ENCODE data around the gene BBS7.

BBS7 gene

GRCh38 chr4:121792966-121793365 is 77.3 kb downstream of the BBS7 start:
- no peak for DNase-seq

DNA sequence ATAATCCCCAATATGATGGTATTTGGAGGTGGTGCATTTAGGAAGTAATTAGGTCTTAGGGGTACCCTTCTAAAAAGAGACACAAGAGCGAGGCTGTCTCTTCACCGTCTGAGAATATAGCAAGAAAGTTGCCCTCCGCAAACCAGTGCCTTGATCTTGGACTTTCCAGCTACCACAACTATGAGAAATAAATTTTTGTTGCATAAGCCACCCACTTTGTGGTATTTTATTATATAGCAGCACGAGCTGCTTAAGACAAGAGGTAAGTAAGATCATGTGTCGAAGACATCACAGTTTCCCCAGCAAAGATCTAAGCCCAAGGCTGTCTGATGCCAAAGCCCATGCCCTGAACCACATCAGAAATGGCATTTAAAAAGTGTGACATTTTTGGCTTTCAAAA is 78.8 kb downstream of the BBS7 start:
- no peak for DNase-seq

GRCh38 chr4:121790976-121791375 is 79.3 kb downstream of the BBS7 start:
- no peak for DNase-seq

DNA sequence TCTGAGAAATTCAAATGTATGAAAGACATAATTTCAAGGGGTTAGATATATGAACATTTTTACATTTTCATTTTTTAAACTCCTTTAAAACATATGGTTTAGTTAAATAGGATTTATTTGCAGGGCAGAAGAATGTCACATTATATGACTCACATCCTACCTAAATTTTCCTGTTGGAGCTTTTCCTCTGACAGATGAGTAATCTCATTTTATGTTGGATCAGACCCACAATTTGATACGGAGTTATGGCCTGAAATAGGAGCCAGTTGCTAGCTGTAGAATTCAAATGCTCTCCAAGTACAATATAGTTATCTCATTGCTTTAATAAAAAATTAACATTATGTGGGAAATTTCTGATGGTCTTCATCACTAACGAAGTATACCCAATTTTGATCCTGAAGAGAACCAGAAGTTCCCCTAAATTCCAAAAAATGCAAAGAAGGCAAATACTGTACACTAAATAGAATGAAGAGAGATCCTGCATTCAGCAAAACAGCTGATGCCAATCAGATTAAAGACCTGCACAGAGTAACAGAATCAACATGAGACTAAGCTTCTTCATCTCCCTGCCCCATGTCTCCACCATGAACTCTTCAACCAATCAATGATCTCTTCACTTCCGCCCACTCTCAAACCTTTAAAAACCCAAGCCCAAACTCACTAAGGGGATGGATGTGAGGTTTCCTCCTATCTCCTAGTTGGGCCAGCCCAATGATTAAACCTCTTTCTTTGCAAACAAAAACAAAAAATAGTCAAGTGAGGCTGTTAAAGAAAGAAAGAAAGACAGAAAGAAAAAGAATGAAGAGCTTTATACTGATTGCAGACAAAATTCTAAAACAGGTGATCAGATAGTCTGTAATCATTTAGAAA is 80.1 kb downstream of the BBS7 start:
- no peak for DNase-seq

DNA sequence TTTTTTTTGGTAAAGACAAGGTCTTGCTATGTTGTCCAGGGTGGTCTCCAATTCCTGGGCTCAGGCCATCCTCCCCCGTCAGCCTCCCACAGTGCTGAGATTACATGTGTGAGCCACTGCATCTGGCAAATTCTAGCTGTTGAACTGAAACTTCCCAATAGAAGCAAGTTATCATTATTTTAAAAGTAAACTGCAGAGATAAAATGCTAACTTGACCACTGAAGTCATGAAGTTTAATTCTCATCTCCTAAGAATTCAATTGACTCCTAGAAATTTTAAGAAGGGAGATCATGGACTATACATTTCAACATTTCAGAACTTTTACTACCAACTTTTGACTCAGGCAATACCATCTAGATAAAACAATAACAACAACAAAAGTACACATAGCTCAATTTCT is 80.8 kb downstream of the BBS7 start:
- no peak for DNase-seq

- no peak for DNase-seq
Measured at GRCh38 chr4:121788896-121789295, 81.4 kb downstream of the BBS7 start.

DNA sequence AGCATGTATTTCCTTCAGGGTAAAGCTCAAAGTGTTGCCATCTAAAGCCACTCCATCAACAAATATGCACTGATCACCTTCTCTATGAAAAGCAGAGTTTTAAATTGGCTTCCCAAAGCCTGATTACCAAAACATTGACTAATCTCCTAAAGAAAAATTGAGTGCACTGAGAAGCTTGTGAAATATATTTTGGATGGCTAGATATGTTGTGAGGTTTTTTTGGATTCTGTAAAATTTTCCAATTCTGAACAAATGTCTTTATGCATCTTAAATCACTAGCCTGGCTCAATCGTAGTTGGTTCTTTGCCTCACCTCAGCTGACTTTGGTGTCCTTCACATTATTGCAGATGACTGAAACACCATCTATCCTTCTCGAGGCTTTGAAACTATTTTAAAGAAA is 84.1 kb downstream of the BBS7 start:
- no peak for DNase-seq

GRCh38 chr4:121785479-121785878 is 84.8 kb downstream of the BBS7 start:
- DNase-seq = peak in 42 of 58 donors; percentile 4 to 79 (median 30)

DNA sequence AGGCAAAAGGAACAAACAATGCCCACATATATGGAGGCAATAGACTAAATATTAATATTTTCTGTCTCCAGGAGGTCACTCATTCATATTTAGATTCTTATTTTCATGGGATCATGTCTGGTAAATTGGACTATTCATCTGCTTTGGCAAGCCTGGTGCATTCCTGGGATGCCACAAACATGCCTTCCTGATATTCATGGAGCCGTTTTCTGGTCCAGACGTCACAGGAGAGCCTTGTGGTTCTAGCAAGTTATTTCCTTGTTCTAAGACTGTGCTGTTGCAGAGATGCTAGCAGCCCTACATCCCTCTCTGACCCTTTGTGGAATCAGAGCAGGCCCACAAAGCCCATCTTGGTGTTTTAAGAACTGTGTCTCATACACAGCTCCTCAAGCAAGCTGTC is 85.3 kb downstream of the BBS7 start:
- DNase-seq = no peak

DNA sequence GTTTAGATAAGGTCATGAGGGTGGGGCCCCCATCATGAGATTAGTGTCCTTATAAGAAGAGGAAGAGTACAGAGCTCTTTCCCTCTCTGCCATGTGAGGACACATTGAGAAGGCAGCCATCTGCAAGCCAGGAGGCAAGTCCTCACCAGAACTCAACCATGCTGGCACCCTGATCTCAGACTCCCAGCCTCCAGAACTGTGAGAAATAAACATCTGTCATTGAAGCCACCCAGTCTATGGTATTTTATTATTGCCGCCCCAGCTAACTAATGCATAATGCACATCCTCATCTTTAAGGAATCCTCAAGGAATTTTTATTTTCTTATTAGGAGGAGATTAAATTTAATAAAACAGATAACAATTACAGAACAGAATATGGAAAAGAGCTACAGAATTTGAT is 85.9 kb downstream of the BBS7 start:
- no peak for DNase-seq

GRCh38 chr4:121783210-121783609 is 87.1 kb downstream of the BBS7 start:
- no peak for DNase-seq

- no peak for DNase-seq
Measured at GRCh38 chr4:121778991-121779628, 91.2 kb downstream of the BBS7 start.

GRCh38 chr4:121777625-121778024 is 92.6 kb downstream of the BBS7 start:
- DNase-seq = no peak

- no peak for DNase-seq
Measured at GRCh38 chr4:121776610-121777401, 93.5 kb downstream of the BBS7 start.

All from anterior cingulate cortex (tissue), 58 donors.